Endothelial cell of umbilical vein (primary cell): ENCODE data around the gene ETV6. TPM values are rescaled to one million over a fixed set of nuclear protein-coding genes. Genes with fewer than 3 reads are reported as not detected.

ENCODE experiments used
- BruUV-seq: library from RNA; stranded (reverse); fragments of 400-500 nt; replicated peaks from 2 replicates; lab custom pipeline; 2021; lab: Mats Ljungman, UMichigan
- CTCF ChIA-PET: fragments of 300-600, 350-600 bp; sonication (Branson Sonifier 250); formaldehyde crosslinking; loops from one replicate; lab custom pipeline; 2021; ENCODE audit warnings: antibody characterized with exemption, inconsistent platforms; lab: Charles Lee
- POLR2A ChIA-PET: fragments of 300-600, 350-600 bp; sonication (Branson Sonifier 250); formaldehyde crosslinking; loops from one replicate; lab custom pipeline; 2021; ENCODE audit warnings: antibody characterized with exemption, inconsistent platforms; lab: Charles Lee
- DNase-seq: peaks from one replicate; pipeline ENCODE4 v3.0.0-alpha.2; 2011; ENCODE audit warnings: low read depth, low spot score
- FAIRE-seq: peaks from 2 replicates; lab custom pipeline; 2011; peaks lifted over from hg19 to GRCh38; lab: Jason Lieb, UNC
- H2AFZ ChIP-seq: 2 replicates; pipeline ENCODE4 v1.6.0; 2012; ENCODE audit warnings: low read depth, low read length, control low read depth, inconsistent platforms
- H3K27ac ChIP-seq: 2 replicates; pipeline ENCODE4 v1.5.1; 2011; ENCODE audit warnings: low read depth, mild to moderate bottlenecking, control low read depth, low read length, moderate library complexity; ENCODE audit not compliant: insufficient read depth
- H3K27me3 ChIP-seq, 2 experiments: 2 replicates each; pipeline versions ENCODE4 v1.6.0 to v1.6.1; 2011; ENCODE audit warnings: low read length in 2 of 2, mixed read lengths in 1 of 2; ENCODE audit not compliant: control insufficient read depth in 2 of 2, insufficient read depth in 2 of 2
- H3K36me3 ChIP-seq, 2 experiments: 2 replicates in 1 of 2; 3 replicates in 1 of 2; pipeline ENCODE4 v1.5.1; 2011; ENCODE audit warnings: low read length in 2 of 2, mild to moderate bottlenecking in 1 of 2, moderate library complexity in 1 of 2; ENCODE audit not compliant: control insufficient read depth in 2 of 2, insufficient read depth in 2 of 2; ENCODE audit errors: extremely low read depth in 1 of 2
- H3K4me1 ChIP-seq: 3 replicates; pipeline ENCODE4 v1.5.1; 2011; ENCODE audit warnings: mild to moderate bottlenecking, low read length; ENCODE audit not compliant: control insufficient read depth, insufficient read depth; ENCODE audit errors: extremely low read depth
- H3K4me2 ChIP-seq: 2 replicates; pipeline ENCODE4 v1.6.1; 2011; ENCODE audit warnings: low read length, control low read depth, mixed read lengths; ENCODE audit not compliant: insufficient read depth
- H3K4me3 ChIP-seq, 3 experiments: fragments of 200-600 bp in 1 of 3; sonication (generic), shearing (Covaris generic) in 1 of 3; replicated peaks in 1 of 3; 2 replicates each; pipeline ENCODE4 v1.5.1; 2011 to 2016; ENCODE audit warnings: control low read depth in 3 of 3, low read length in 3 of 3, mild to moderate bottlenecking in 2 of 3, inconsistent platforms in 1 of 3, low read depth in 1 of 3, moderate library complexity in 1 of 3; ENCODE audit not compliant: insufficient read depth in 1 of 3
- H3K79me2 ChIP-seq: 2 replicates; pipeline ENCODE4 v1.6.0; 2012; ENCODE audit warnings: low read length, inconsistent platforms; ENCODE audit not compliant: control insufficient read depth, insufficient read depth
- H3K9ac ChIP-seq: replicated peaks from 2 replicates; pipeline ENCODE3; 2011; ENCODE audit warnings: low read length, control low read depth; ENCODE audit not compliant: insufficient read depth; ENCODE audit errors: extremely low read depth
- H3K9me1 ChIP-seq: replicated peaks from 3 replicates; pipeline ENCODE4 v1.6.0; 2011; ENCODE audit warnings: mild to moderate bottlenecking, low read length; ENCODE audit not compliant: control insufficient read depth, insufficient read depth; ENCODE audit errors: extremely low read depth
- H3K9me3 ChIP-seq: replicated peaks from 2 replicates; pipeline ENCODE4 v1.5.1; 2012; ENCODE audit warnings: low read length, inconsistent platforms; ENCODE audit not compliant: control insufficient read depth, insufficient read depth
- H4K20me1 ChIP-seq: replicated peaks from 2 replicates; pipeline ENCODE3; 2011; ENCODE audit warnings: mild to moderate bottlenecking, low read length; ENCODE audit not compliant: control insufficient read depth, insufficient read depth; ENCODE audit errors: extremely low read depth
- CTCF ChIP-seq, 2 donors: IDR thresholded peaks; 1 replicate in 1 of 2; 2 replicates in 1 of 2; pipeline ENCODE4 v1.5.1; 2011; ENCODE audit warnings: low read length in 2 of 2, mild to moderate bottlenecking in 2 of 2, moderate library complexity in 2 of 2, control low read depth in 1 of 2, inconsistent platforms in 1 of 2, low read depth in 1 of 2; ENCODE audit not compliant: insufficient read depth in 1 of 2; ENCODE audit errors: extremely low read depth in 1 of 2
- FOS ChIP-seq: IDR thresholded peaks from 2 replicates; pipeline ENCODE4 v1.6.1; 2011; ENCODE audit warnings: mild to moderate bottlenecking, low read length, moderate library complexity, borderline replicate concordance; ENCODE audit not compliant: insufficient read depth
- GATA2 ChIP-seq: IDR thresholded peaks from 2 replicates; pipeline ENCODE4 v1.7.0; 2011; ENCODE audit warnings: low read depth, mild to moderate bottlenecking, moderate library complexity, mixed read lengths, low read length; ENCODE audit not compliant: insufficient read length, insufficient read depth
- JUN ChIP-seq: IDR thresholded peaks from 2 replicates; pipeline ENCODE4 v1.6.1; 2011; ENCODE audit warnings: borderline replicate concordance, low read depth; ENCODE audit not compliant: insufficient read length, insufficient read depth
- MAX ChIP-seq: IDR thresholded peaks from 2 replicates; pipeline ENCODE4 v1.6.1; 2011; ENCODE audit not compliant: insufficient read depth, insufficient read length
- MYC ChIP-seq: IDR thresholded peaks from one replicate; pipeline ENCODE4 v1.6.1; 2011; ENCODE audit warnings: mild to moderate bottlenecking, low read depth, low read length
- POLR2AphosphoS5 ChIP-seq: IDR thresholded peaks from 2 replicates; pipeline ENCODE4 v1.6.1; 2012; ENCODE audit warnings: low read depth, mild to moderate bottlenecking, control low read depth, low read length, moderate library complexity; ENCODE audit not compliant: insufficient read depth
- dilution Hi-C: fragments of 300-500 bp; cut with MboI; formaldehyde crosslinking; loops from one replicate; pipeline ENCODE4 v1.15.0; 2019; ENCODE audit warnings: low sequenced_read_pairs; ENCODE audit not compliant: extremely low pct_ligation_motif_present
- intact Hi-C: fragments of 100-400 bp; cut with micrococcal nuclease; formaldehyde crosslinking; loops from one replicate; pipeline ENCODE4 v1.10.0; 2022
- polyA plus RNA-seq, 4 experiments: library from polyadenylated mRNA; depleted of rRNA in 3 of 4; stranded (reverse) in 3 of 4; unstranded in 1 of 4; fragments of >200 nt; gene quantifications; 2 replicates each; pipeline versions ENCODE4 v1.2.1 to v1.2.3, GENCODE V29; 2011 to 2012; ENCODE audit warnings: missing spikeins in 1 of 4
- total RNA-seq: library from RNA; stranded (reverse); gene quantifications from 2 replicates; pipeline ENCODE4 v1.2.3, GENCODE V29; 2021

ETV6 gene
- total and polyA plus RNA-seq, 2 donors (not counting 3 experiments of a cell fraction or from before 2014, with no cell fraction given) = 15.9 to 57.1 TPM

GRCh38 chr12:11808931-11809330, 159.5 kb downstream of the ETV6 start:
- peaks cover 6% of the 10 kb centered on the region for H3K79me2 ChIP-seq
- dilution Hi-C loops = no loop called here
- DNase-seq (no peak), FAIRE-seq (no peak)
- POLR2A ChIA-PET = interaction anchor here (1.2 kb wide), 1 partner anchor 10 kb away, joined by 3 read pairs; no protein-coding TSS in a partner anchor
- H3K9me1 ChIP-seq = no peaks in the 10 kb centered on the region
- TF ChIP-seq GATA2 (no peak), JUN (no peak), MAX (no peak), FOS (no peak), MYC (no peak), CTCF (IDR thresholded peaks at IDR 0.05; ENCODE audit: extremely low read depth in 1 of 2, insufficient read depth in 1 of 2, low read depth in 1 of 2, low read length in 2 of 2) (no peak), POLR2AphosphoS5 (no peak)
- no peaks in the 10 kb centered on the region for H4K20me1 ChIP-seq
- H3K36me3 ChIP-seq = no peaks in the 10 kb centered on the region
- CTCF ChIA-PET = interaction anchor here (1.0 to 1.9 kb wide), 4 partner anchors 10 to 43 kb away, joined by 3 to 5 read pairs (median 3); no protein-coding TSS in a partner anchor
- no peak overlapping the region for H3K9ac ChIP-seq
- H3K9me3 ChIP-seq = no peaks in the 10 kb centered on the region
- H3K4me3 ChIP-seq = no peak overlapping the region
- H3K27ac ChIP-seq = no peak overlapping the region
- intact Hi-C loops = no loop called here
- H3K27me3 ChIP-seq = no peaks in the 10 kb centered on the region
- H2AFZ ChIP-seq = no peak overlapping the region
- no TSS peak for BruUV-seq
- H3K4me1 ChIP-seq = peaks cover 26% of the 10 kb centered on the region
- H3K4me2 ChIP-seq = no peak overlapping the region
